ENCODE measurements around the gene ESRRG.

- TF ChIP-seq CTCF (IDR thresholded peaks at IDR 0.05) (no peak), POLR2A (IDR thresholded peaks at IDR 0.05) (no peak)
Observed at GRCh38 chr1:216766633-216767327, 43.6 kb upstream of the ESRRG start.

Data from esophagus squamous epithelium (tissue), 4 donors.